Right renal cortex interstitium (tissue), 3 donors: ENCODE data around the gene PTBP3. TPM values are rescaled to one million over a fixed set of nuclear protein-coding genes. Genes with fewer than 3 reads are reported as not detected.
A peak's percentile ranks its signal among the peaks of the same experiment; 100 is the strongest.

Experiments used
- DNase-seq, 3 donors: peaks; one replicate each; pipeline ENCODE4 v3.0.0-alpha.2; 2013; ENCODE audit warnings: low read depth in 3 of 3, low spot score in 2 of 3
- polyA plus RNA-seq, 3 donors: library from polyadenylated mRNA; unstranded; fragments of 120-200 nt; gene quantifications; one replicate each; pipeline ENCODE4 v1.2.1, GENCODE V29; 2013; ENCODE audit not compliant: insufficient read length in 3 of 3

The PTBP3 gene
- polyA plus RNA-seq, 3 donors, result 84.3 to 94.1 (median 92.0) TPM

DNA sequence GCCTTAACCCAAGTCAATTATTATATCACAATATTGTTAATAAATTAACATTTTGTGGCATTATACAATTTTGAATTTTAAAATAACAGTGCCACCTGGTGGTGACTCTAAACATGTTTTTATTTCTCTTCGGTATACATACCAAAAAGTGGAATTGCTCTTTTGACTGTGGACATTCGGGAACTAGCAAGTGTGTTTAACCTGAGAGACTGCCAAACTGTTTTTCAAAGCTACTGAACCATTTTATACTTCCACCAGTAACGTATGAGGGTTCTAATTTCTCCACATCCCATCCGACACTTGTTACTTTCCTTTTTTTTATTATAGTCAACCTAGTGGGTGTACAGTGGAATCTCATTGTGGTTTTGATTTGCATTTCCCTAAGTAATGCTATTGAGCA is 28.2 kb upstream of the PTBP3 start:
- no peak for DNase-seq

DNA sequence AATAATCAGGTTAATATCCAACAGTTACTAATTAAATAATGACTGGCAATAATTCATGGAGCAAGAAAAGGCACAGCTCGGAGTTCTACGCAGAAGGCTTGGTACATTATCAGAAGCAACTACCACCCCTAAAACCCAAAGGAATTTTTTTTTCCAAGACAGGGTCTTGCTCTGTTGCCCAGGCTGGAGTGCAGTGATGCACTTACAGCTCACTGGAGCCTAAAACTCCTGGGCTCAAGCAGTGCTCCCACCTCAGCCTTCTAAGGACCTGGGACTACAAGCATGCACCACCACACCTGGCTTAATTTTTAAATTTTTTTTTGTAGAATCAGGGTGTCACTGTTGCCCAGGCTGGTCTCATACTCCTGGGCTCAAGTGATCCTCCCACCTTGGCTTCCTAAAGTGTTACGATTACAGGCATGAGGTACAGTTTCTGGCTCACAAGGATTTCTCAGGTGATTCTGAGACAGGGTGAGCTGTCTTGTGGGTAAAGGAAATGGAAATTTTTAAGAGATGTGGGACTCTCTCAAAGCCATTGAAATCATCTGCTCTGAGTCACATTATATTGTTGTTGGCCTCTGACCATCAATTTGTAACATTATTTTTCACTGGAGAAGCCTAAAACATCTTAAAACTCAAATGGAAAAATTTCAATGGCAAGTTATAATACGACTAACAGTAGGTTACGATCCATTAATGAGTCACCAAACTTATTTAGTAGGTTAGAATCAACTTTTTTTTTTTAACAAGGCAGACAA is 26.8 kb upstream of the PTBP3 start:
- DNase-seq, result no peak

DNA sequence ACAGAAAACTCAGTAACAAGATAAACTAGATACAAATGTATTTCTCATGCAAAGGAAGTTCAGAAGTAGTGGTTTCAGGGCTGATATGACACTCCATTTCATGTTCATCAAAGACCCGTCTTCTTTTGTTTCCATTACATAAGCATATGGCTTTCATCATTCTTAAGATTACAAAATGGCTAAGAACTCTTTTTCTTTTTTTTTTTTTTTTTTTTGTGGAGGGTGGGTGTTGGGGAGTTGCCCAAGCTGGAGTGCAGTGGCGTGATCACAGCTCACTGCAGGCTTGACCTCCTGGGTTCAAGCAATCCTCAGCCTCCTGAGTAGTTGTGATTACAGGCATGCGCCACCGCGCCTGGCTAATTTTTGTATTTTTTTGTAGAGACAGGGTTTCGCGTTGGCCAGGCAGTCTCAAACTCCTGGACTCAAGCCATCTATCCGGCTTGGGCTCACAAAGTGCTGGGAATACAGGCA is 22.0 kb upstream of the PTBP3 start:
- no peak for DNase-seq

DNA sequence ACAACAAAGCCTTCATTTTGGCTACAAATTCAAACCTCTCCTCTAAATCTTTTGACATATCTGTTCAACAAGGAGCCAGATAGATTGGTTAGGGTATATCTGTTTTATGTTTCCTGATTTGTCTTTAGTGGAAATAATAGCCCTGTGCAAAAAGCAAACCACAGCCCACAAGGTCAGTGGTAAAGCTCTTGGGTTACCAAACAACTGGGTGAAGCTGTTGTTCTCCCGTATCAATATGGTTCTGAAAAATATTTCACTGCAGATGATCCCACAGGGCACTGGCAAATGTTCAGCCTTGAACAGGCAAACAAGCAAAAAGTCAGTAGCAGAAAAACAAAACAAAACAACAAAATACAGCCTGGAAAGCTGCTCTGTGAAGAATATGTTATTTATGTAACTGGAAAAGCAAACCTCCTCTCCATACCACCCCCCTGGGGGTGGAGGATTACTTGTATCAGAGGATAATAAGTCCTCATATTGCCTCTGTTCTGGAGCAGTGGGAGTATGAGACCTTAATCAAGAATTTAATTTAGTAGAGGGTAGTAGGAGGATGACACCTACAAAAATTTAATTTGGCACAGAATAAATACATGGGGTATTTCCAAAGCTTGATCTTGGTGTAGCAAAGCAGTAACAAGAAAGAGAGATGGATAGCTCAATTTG is 20.8 kb upstream of the PTBP3 start:
- no peak for DNase-seq

DNA sequence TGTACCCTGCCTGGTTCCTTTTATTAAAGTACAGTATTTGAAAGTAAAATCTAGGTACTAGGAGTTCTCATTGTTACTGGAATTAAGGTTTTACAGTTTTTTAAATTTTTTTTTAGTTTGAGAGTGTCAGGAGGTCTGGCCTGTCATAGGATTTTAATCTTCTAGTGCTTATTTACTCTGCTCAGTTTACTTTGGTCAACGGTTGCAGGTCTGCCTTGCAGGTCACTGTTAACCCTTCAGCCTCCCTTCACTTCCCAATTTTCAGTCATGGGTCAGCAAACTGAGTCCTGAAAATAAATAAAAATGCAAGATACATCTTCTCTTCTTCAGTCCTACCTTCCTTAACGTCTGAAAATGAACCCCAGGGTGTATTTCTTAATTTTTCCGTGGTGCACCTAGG is 18.8 kb upstream of the PTBP3 start:
- no peak for DNase-seq

DNA sequence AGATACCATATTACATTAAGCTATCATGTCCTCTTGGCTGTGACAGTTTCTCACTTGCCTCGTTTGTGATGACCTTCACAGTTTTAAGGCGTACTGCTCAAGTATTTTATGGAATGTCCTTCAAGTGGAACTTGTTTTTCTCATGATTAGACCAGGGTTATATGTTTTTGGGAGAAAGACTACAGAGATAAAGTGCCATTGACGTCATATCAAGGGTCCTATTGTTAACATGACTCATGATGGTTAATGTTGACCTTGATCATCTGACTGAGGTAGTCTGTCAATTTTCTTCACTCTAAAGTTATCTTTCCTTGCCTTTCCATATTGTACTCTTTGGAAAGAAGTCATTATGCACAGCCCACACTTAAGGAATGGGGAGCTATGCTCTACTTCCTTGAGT is 17.8 kb upstream of the PTBP3 start:
- DNase-seq, result no peak

DNA sequence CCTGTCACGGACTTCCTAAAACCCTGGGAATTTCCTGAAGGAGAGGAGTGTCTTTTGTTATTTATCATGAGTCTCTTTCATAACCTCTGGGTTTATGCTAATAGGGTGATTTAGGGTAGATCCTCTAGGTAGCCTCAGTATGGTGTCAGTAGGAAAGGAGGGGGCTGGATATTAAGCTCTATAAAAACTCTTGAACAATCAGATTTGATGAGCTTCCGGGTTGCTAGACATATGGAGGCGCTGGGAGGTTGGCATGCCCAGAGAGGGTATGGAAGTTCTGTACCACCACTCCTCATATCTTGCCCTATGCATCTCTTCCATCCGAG is 15.6 kb upstream of the PTBP3 start:
- no peak for DNase-seq

DNA sequence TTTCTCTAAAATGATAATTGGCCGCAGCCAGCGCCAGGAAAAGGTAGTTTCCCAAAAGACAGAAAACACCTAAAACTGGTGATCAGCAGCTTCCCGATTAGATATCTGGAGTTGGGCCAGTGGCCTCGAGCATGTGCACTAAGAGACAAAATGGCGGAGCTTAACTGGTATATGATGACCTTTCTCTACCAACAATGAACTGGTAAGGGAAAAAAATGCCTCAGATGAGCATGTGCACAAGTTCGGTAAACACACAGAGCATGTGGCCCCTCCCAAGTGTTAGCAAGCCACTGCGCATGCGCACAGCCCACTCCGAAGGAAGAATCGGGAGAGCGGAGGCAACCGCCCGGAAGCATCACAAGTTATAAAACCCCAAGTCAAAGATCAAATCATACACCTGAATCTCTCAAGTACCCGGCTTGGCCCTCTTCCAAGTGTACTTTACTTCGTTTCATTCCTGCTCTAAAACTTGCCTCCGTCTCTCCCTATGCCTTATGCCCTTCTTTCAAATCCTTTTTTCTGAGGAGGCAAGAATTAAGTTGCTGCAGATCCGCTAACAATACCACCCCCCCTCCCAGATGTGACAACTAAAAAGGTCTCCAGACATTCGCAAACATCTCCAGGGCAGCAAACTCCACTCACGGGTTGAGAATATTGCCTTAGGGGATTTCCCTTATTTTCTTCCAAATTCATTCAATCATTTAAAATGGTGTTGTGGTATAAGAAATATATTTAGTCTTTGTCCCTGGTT is 15.0 kb upstream of the PTBP3 start:
- DNase-seq, result peak in 1 of 3 donors; percentile 67

DNA sequence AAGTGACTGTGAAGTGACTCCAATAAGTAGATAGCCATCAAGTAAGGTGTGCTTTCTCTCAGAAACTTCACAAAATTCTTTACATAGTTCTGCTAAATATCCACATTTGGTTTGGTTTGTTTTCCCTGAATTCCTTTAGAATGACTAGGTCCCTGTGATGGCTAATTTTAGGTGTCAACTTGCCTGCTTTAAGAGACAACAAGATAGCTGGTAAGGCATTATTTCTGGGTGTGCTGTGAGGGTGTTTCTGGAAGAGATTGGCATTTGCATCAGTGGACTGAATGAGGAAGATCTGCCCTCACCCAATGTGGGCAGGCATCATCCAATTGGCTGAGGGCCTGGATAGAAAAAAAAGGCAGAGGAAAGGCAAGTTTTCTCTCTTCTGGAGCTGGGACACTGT is 8.3 kb upstream of the PTBP3 start:
- DNase-seq, result no peak

DNA sequence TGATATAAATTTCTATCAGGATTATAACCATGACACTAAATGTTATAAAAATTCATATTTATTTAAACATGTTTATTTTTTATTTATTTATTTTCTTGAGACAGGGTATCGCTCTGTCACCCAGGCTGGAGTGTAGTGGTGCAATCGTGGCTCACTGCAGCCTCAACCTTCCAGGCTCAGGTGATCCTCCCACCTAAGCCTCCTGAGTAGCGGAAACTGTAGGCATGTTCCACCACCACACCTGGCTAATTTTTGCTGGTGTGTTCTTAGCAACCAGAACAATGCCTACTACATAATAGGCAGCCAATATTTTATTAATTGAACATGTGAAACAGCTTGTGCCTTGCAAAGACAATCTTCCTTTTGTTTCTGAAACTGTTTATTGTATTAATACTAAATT is 6.5 kb upstream of the PTBP3 start:
- DNase-seq, result no peak

DNA sequence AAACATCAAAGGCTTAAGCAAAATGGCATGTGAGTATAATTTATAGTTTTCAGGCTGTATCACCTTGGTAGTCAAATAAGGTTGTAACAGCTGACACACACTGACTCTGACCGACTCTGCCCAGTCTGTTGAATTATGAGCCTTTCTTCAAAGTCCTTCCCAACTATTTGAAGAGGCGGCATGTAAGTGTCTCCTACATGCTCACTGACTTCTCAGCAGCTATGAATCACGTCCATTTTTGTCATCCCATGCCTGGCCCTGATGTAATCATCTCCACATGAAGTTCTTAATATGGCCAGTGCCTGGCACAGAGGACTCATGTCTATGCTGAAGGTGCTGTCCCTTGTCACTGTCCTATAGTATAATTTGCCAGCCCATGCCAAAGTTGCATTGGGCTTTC is 5.1 kb upstream of the PTBP3 start:
- DNase-seq, result no peak

DNA sequence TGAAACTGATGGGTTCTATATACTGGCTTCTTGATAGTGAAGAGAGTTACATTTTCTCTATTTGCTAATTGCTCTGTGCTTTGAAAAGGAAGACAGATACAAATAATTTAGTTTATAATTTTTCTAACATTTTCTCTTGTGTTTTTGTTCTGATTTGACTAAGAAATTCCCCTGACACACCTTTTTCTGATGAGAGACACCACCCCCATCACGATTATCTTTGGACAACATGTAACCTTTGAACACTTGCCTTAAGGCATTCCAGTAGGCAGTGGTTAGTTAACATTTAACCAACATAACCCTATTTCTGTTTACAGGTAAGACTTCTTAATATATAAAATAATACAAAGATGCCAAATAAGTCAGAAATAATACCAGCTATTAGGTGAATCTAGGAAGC is 4.1 kb upstream of the PTBP3 start:
- DNase-seq, result no peak

DNA sequence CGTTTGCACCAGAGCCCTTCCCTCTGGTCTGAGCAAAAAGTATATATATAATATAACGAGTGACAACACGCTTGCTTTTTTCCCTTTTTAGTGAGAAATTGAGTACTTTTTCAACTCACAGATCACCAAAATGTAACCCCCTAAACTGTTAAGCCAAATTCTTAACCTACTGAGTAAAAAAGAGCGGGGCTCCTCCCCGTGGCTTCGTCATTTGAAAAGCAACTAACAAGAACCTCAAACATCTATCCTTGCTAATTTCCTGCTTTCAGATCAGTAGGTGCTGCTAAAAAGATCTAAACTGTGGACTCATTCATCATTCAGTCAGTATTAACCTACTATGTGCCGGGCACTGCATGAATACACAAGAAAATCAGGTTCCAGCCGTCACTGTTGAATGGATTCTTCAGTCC is 1.0 kb upstream of the PTBP3 start:
- no peak for DNase-seq

DNA sequence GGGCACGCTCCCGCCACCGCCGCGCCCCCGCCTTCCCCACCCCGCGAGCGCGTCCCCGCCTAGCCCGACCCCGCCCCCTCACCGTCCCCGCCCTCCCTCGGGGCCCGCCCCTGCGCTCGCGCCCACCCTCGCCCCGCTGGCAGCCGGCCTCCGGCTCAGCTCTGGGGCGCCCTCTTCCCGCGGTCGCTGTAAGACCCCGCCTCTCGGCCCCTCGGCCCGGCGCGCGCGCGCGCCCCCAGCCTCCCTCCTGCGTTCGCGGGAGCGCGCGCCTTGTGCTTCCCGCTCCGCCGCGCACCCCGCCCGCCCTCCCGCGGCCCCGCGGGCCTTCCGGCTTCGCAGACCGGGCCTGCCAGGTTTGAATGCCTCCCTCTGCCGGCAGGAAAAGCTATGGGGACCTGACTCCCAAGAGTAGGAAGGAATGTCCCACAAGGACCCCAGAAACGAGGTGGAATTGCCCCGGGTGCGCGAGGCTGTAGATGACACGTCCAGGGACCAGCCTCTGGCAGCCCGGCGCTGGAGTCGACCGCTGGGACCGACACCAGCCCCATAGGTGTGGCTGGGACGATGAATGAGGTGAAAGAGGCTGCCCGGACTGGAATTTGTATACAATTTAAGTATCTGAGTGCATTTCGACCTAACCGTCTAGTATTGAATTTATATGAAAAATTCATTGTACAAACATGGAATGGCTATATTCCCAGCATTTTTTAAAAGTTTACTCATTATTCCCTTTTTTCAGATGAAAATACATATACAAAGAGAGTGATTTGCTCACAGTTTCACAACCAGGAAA is 416 bp upstream of the PTBP3 start:
- peak; percentile 85 to 93 (median 90) for DNase-seq

DNA sequence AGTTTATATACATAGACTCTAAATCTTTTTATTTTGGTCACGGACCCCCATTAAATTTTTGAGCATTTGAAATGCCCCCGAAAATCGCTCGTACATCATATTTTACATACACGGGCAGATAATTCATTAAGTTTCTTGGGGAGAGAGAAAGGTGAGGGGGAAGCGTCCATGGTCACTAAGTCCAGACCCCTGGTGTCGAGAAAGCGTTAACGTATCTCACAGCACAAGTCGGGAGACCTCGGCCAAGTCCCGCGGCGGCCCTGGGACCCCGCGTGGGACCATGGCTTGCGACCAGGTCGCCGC is 794 bp downstream of the PTBP3 start:
- DNase-seq, result no peak

DNA sequence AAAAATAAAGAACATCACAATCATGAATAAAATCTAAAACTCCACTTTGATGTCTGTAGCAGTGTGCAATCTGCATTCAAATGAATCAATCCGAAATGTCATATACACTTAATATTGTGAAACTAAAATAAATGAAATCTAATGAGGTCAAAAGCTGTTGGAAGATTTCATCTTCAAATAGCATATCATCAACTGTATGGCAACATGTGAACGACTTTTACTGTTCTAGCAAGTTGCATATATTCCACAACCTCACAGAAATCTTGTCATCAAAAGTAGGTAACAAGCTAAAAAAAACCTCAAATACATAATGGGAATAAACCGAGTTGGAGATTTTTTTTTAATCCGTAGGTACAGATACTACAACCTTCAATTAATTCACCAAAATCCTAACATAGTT is 1.2 kb downstream of the PTBP3 start:
- DNase-seq, result no peak

DNA sequence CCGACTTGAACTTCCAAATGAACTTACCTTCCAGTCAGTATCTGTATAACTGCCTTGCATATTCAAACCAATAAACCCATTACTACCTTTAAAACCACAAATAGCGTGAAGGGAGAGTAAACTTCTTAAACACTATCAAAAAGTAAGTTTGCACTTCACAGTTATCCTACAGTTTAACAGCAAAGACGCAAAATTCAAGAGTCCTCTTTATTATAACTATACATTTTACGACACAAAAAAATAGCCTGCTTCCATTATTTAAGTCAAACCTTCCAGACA is 1.8 kb downstream of the PTBP3 start:
- no peak for DNase-seq

DNA sequence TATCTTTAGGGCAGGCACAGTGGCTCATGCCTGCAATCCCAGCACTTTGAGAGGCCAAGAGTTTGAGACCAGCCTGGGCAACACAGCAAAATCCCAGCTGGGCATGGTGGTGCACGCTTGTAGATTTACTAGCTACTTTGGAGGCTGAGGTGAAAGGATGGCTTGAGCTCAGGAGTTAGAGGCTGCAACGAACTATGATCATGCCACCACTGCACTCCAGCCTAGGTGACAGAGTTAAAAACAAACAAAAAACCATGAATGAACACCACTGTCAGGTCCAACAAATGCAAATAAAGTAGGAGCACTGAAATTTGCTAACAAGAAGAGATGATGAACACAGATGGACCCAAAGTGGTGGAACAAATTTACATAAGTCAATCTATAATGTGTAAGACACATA is 4.9 kb downstream of the PTBP3 start:
- no peak for DNase-seq

DNA sequence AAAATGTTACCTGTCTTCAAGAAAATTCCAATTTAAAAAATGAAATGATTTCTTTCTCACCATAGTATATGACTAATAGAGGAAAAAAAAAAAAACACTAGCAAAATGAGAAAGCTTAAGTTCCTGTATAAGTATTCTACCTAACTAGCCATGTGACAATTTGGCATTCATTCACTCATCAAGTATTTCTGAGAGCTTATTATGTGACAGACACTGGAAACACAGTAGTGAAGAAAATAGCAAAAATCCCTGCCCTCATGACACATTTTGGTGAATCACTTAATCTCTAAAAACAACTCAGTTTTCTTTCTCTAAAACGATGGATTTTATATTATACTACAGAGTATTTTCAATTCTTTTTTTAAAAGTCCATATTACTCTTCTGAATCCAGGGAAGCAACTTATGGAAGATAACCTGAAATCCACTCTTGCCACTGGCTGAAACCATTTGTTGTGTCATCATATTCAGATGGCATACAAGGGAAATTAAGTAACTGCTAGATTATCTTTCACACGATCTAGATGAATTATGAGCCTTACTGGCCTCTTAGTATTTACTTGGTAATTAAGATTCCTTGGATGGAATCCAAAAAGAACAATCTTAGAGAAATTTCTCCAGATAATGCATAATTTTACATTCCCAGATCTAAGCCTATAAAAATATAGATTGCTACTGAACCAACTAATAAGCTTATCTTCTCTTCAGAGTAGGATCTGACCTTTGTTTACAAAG is 5.5 kb downstream of the PTBP3 start:
- no peak for DNase-seq

DNA sequence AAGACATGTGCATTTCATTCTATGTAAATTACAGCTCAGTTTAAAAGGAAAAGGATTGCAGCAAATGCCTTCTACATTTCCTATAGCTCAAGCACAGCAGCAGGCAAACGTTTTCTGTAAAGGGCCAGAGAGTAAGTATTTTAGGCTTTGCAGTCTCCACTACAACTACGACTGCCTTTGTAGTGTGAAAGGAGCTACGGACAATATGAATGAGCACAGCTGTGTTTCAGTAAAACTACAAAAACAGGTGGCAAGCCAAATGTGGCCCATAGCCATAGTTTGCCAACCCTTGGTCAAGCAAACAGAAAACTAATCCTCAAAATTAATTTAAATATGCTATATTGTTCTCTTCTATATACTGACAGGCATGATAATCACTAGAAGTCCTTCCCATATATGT is 7.2 kb downstream of the PTBP3 start:
- DNase-seq, result no peak

DNA sequence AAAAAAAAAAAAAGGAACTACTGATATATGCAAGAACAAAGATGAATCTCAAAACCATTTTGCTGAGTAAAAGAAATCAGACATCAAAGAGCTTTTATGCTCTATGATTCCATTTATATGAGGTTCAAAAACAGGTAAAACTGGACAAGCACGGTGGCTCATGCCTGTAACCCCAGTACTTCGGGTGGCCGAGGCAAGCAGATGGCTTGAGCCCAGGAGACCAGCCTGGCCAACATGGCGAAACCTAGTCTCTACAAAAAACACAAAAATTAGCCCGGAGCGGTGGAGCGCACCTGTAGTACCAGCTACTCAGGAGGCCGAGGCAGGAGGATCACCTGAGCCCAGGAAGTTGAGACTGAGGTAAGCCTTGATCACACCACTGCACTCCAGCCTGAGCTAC is 7.8 kb downstream of the PTBP3 start:
- no peak for DNase-seq
